ENCODE data around the gene HERPUD1. TPM values are rescaled to one million over a fixed set of nuclear protein-coding genes. Genes with fewer than 3 reads are reported as not detected.

The HERPUD1 gene
- total and polyA plus RNA-seq, 9 of the 15 experiments (the other 6 are each of a cell fraction or from before 2014, with no cell fraction given): 14.2 to 60.7 (median 37.4) TPM

- TF ChIP-seq ELK3 (CRISPR knock-in tag; IDR thresholded peaks at IDR 0.05) (no peak), CREB3 (tag; conservative IDR thresholded peaks at IDR 0.05; ENCODE audit: low read depth) (no peak), CEBPZ (IDR thresholded peaks at IDR 0.05; ENCODE audit: borderline replicate concordance, low read depth, low read length) (no peak), SNIP1 (IDR thresholded peaks at IDR 0.05; ENCODE audit: low read depth) (no peak), TFAM (CRISPR knock-in tag; conservative IDR thresholded peaks at IDR 0.05) (no peak), CGGBP1 (CRISPR knock-in tag; IDR thresholded peaks at IDR 0.05) (no peak), HMG20A (CRISPR knock-in tag; conservative IDR thresholded peaks at IDR 0.05) (no peak), POU5F1 (IDR thresholded peaks at IDR 0.05; ENCODE audit: borderline replicate concordance, low read depth, low read length, partially characterized antibody) (no peak), HNRNPUL1 (IDR thresholded peaks at IDR 0.05; ENCODE audit: low read length) (no peak), ATF1 (CRISPR knock-in tag; IDR thresholded peaks at IDR 0.05) (no peak), ATF1 (tag; IDR thresholded peaks at IDR 0.05) (peak; percentile 40; the same call in 1 of the 2 replicates), PBX2 (CRISPR knock-in tag; IDR thresholded peaks at IDR 0.05; ENCODE audit: low read depth) (no peak), PBX2 (tag; conservative IDR thresholded peaks at IDR 0.05; ENCODE audit: low read depth) (no peak), GATAD2B (IDR thresholded peaks at IDR 0.05; ENCODE audit: borderline replicate concordance) (peak; percentile 29; the same call in 1 of the 2 replicates), ZNF589 (CRISPR knock-in tag; IDR thresholded peaks at IDR 0.05; ENCODE audit: low read depth) (no peak), ZSCAN32 (CRISPR knock-in tag; IDR thresholded peaks at IDR 0.05) (no peak), TGIF2 (CRISPR knock-in tag; IDR thresholded peaks at IDR 0.05) (no peak)
Measured at GRCh38 chr16:56964243-56965148, 32.6 kb downstream of the HERPUD1 start (continued).
